ENCODE data around the gene HLA-DOB.

DNA sequence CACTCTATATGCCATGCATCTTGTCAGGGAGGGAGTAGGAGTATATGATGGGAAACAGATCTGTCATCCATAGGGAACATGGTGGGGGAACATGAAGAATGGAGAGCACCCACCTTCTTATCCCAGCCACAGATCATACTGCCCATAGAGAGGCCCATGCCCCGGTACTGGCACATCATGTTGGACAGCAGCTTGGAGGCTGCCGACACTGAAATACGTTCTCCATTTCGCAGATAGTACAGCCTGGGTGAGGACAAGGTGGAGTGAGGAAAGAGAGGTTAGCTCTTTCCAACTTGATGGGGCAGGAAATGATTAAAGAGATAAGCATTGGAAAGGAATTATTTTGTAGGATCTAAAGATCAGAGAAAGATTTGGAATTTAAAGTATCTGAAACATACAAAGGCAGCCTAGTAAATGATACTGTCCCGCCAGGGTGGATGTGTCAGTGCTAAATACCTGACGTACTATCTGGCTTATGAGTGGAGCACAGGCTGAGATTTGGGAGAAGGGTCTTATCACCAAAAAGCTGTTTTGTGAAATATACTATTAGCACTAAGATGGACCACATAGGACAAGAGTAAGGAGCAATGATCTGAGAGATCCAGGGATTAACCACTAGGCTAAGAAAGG is 25.3 kb upstream of the HLA-DOB start:
- TF ChIP-seq, protein P1, sequence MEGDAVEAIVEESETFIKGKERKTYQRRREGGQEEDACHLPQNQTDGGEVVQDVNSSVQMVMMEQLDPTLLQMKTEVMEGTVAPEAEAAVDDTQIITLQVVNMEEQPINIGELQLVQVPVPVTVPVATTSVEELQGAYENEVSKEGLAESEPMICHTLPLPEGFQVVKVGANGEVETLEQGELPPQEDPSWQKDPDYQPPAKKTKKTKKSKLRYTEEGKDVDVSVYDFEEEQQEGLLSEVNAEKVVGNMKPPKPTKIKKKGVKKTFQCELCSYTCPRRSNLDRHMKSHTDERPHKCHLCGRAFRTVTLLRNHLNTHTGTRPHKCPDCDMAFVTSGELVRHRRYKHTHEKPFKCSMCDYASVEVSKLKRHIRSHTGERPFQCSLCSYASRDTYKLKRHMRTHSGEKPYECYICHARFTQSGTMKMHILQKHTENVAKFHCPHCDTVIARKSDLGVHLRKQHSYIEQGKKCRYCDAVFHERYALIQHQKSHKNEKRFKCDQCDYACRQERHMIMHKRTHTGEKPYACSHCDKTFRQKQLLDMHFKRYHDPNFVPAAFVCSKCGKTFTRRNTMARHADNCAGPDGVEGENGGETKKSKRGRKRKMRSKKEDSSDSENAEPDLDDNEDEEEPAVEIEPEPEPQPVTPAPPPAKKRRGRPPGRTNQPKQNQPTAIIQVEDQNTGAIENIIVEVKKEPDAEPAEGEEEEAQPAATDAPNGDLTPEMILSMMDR (IDR thresholded peaks at IDR 0.05; ENCODE audit: borderline replicate concordance, extremely low read depth, low read length, poor library complexity, severe bottlenecking) = no peak
- no peak for TF ChIP-seq EZH2 (IDR thresholded peaks at IDR 0.05; ENCODE audit: borderline replicate concordance, low read depth, low read length, severe bottlenecking)
